ENCODE measurements around the gene SHC4.
"Not testable (repeated sequence)": the region's sequence is repeated elsewhere in the genome, so short reads cannot be mapped to it uniquely, and the experiment has no call there.

Gene SHC4

GRCh38 chr15:48922046-48922445 lies 41.7 kb downstream of the SHC4 start:
- DNase-seq = no peak

- DNase-seq = no peak
Measured at GRCh38 chr15:48916721-48917120, 47.0 kb downstream of the SHC4 start.

- no peak for DNase-seq
Measured at GRCh38 chr15:48915861-48916260, 47.9 kb downstream of the SHC4 start.

GRCh38 chr15:48914717-48915116 lies 49.0 kb downstream of the SHC4 start:
- DNase-seq = no peak

GRCh38 chr15:48913141-48913540 lies 50.6 kb downstream of the SHC4 start:
- no peak for DNase-seq

GRCh38 chr15:48910554-48910953 lies 53.2 kb downstream of the SHC4 start:
- DNase-seq = not testable (repeated sequence)

GRCh38 chr15:48909313-48909712 lies 54.4 kb downstream of the SHC4 start:
- DNase-seq = not testable (repeated sequence)

- DNase-seq = no peak
Measured at GRCh38 chr15:48905847-48906246, 57.9 kb downstream of the SHC4 start.

GRCh38 chr15:48905216-48905615 lies 58.5 kb downstream of the SHC4 start:
- no peak for DNase-seq

- DNase-seq = no peak
Measured at GRCh38 chr15:48904758-48905157, 59.0 kb downstream of the SHC4 start.

GRCh38 chr15:48899793-48900192 lies 63.9 kb downstream of the SHC4 start:
- DNase-seq = no peak

GRCh38 chr15:48898446-48898845 lies 65.3 kb downstream of the SHC4 start:
- no peak for DNase-seq

GRCh38 chr15:48898032-48898431 lies 65.7 kb downstream of the SHC4 start:
- no peak for DNase-seq

GRCh38 chr15:48896869-48897814 lies 66.6 kb downstream of the SHC4 start:
- DNase-seq = no peak

- no peak for DNase-seq
Measured at GRCh38 chr15:48893311-48893710, 70.4 kb downstream of the SHC4 start.

- no peak for DNase-seq
Measured at GRCh38 chr15:48891232-48891765, 72.4 kb downstream of the SHC4 start.

GRCh38 chr15:48890375-48890972 lies 73.2 kb downstream of the SHC4 start:
- no peak for DNase-seq

- DNase-seq = no peak
Measured at GRCh38 chr15:48889925-48890324, 73.8 kb downstream of the SHC4 start.

- no peak for DNase-seq
Measured at GRCh38 chr15:48888836-48889235, 74.9 kb downstream of the SHC4 start.

- DNase-seq = no peak
Measured at GRCh38 chr15:48888191-48888590, 75.5 kb downstream of the SHC4 start.

GRCh38 chr15:48887144-48887543 lies 76.6 kb downstream of the SHC4 start:
- no peak for DNase-seq

GRCh38 chr15:48883699-48884098 lies 80.0 kb downstream of the SHC4 start:
- no peak for DNase-seq

- no peak for DNase-seq
Measured at GRCh38 chr15:48880070-48880634, 83.6 kb downstream of the SHC4 start.

Measured in NCI-H226 (cell line).